ENCODE measurements around the gene PNPLA7. TPM values are rescaled to one million over a fixed set of nuclear protein-coding genes. Genes with fewer than 3 reads are reported as not detected.
"Not testable (repeated sequence)": the region's sequence is repeated elsewhere in the genome, so short reads cannot be mapped to it uniquely, and the experiment has no call there.

Gene PNPLA7
- total RNA-seq, 4 donors from 2014 or later: 10.1 to 23.6 (median 11.6) TPM

DNA sequence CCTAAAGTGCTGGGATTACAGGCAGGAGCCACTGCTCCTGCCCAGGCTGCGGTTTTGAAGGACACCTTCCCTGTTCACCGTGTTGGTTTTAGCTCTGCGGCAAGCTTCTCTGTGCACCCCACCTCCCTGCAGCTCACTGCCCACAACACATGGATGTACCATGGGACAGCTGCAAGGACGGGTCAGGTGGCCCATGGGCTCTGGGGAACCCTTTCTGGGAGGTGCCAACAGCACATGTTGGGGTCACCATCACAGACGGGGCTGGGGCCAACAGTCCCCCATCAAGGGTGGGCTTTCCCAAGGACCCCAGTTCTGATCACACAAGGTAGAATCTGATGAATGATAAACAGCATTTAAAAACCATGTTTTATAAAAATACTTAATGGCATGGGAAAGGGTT, 134.8 kb downstream of the PNPLA7 start:
- H3K27ac ChIP-seq: no peak overlapping the region
- no peaks in the 10 kb centered on the region for H3K9me3 ChIP-seq
- H3K4me3 ChIP-seq (replicated peaks in 1 of 3): no peak overlapping the region
- intact Hi-C loops (cut with DNase I): no loop called here
- TF ChIP-seq POLR2A (IDR thresholded peaks at IDR 0.05): no peak
- TF ChIP-seq, protein P1, sequence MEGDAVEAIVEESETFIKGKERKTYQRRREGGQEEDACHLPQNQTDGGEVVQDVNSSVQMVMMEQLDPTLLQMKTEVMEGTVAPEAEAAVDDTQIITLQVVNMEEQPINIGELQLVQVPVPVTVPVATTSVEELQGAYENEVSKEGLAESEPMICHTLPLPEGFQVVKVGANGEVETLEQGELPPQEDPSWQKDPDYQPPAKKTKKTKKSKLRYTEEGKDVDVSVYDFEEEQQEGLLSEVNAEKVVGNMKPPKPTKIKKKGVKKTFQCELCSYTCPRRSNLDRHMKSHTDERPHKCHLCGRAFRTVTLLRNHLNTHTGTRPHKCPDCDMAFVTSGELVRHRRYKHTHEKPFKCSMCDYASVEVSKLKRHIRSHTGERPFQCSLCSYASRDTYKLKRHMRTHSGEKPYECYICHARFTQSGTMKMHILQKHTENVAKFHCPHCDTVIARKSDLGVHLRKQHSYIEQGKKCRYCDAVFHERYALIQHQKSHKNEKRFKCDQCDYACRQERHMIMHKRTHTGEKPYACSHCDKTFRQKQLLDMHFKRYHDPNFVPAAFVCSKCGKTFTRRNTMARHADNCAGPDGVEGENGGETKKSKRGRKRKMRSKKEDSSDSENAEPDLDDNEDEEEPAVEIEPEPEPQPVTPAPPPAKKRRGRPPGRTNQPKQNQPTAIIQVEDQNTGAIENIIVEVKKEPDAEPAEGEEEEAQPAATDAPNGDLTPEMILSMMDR (IDR thresholded peaks at IDR 0.05): no peak
- no peak for DNase-seq
- peaks cover 10 to 24% of the 10 kb centered on the region in 2 donors for H3K4me1 ChIP-seq
- H3K36me3 ChIP-seq: no peaks in the 10 kb centered on the region
- WGBS, 2 donors: 89 to 98% methylated on average over 5 of the region's 5 CpGs
- H3K27me3 ChIP-seq: no peaks in the 10 kb centered on the region

DNA sequence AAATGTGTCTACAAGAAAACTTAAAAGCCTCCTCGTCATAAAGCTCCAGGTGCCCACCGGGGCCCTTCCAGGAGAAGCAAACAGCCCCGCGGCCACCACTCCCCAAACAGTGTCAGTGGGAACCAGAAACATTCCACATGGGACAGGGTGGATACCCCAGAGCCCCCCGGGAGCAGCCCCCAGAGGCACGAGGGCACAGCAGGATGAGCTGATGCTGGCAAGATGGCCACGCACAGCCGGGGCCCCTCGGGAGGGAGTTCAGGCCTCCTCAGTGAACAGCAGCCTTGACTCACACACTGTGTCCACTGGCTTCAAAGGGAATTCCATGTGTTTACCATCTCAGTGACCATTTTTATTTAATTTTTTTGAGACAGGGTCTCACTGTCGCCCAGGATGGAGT, 137.8 kb downstream of the PNPLA7 start:
- intact Hi-C loops (cut with DNase I): no loop called here
- WGBS, 2 donors: 87 to 88% methylated on average over 7 to 10 of the region's 10 CpGs
- peak overlapping the region in 1 of 3 donors; percentile 81 for H3K27ac ChIP-seq

DNA sequence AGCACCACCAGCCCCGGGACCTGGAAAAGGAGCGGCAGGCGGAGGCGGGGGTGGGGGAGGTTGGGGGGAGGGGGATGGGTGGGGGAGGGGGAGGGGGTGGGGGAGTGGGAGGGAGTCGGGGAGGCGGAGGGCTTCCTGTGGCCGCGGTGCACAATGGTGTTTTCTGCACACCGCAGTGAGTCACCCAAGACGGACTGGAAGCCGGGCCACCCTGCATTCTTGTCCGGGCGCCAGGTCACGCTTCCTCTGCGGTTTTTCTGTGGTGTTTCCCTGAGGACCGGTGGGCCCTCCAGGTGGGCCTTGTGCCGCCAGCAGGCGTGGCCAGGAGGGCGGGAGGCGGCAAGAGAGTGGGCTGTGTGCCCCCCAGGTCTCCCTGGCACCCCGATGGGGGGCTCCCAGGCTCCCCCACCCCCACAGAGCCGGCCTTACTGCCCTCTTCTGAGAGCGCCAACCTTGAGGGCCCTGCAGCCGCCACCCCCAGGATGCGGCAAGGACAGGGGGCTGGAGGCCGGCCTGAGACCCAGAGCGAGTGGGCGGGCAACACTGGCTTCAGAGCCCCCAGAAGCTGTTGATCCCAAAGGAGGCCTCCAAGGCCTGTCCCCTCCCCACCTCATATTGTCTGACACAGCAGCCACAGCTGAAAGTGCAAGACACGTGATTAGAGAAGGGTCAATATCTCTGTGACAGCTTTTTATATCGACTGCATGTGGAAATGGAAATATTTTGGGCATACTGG, 138.4 kb downstream of the PNPLA7 start:
- no peaks in the 10 kb centered on the region for H3K27me3 ChIP-seq
- 54 to 64% methylated on average over 22 to 29 of the region's 30 CpGs for WGBS, 2 donors
- peak overlapping the region; percentile 57 to 81 (median 65) for H3K27ac ChIP-seq
- no peak for TF ChIP-seq POLR2A (IDR thresholded peaks at IDR 0.05)
- TF ChIP-seq, protein P1 (IDR thresholded peaks at IDR 0.05): no peak
- intact Hi-C loops (cut with DNase I): no loop called here
- no peaks in the 10 kb centered on the region for H3K36me3 ChIP-seq
- DNase-seq: peak; percentile 71 to 83
- no peaks in the 10 kb centered on the region for H3K9me3 ChIP-seq
- no peak overlapping the region for H3K4me3 ChIP-seq (replicated peaks in 1 of 3)
- H3K4me1 ChIP-seq: peaks cover 16 to 37% of the 10 kb centered on the region in 2 donors

More for the DNA sequence above, 137.8 kb downstream of the PNPLA7 start:
- Histone ChIP-seq H3K9me3 (no peaks in the 10 kb centered on the region), H3K27me3 (no peaks in the 10 kb centered on the region), H3K36me3 (no peaks in the 10 kb centered on the region), H3K4me3 (replicated peaks in 1 of 3) (no peak overlapping the region), H3K4me1 (peaks cover 11 to 32% of the 10 kb centered on the region in 2 donors)
- TF ChIP-seq POLR2A (IDR thresholded peaks at IDR 0.05): no peak
- TF ChIP-seq, protein P1 (IDR thresholded peaks at IDR 0.05): no peak
- DNase-seq: no peak

DNA sequence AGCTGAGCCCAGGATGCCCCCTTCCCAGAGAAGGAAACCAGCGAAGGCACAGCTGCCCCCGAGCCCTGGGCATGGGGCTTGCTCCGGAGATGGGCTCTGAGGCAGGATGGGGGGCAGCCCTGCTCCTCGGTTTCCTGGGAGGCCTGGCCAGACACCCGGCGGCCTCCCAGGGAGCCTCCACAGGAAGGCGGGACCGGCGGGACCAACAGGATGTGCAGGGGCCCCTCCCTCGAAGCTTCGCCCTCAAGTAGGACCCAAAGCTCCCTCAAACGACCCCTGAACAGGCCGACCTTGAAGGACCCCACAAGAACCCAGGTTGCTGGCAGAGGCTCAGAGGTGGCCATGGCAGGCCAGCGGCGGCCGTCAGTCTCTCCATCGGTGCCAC, 138.9 kb downstream of the PNPLA7 start:
- DNase-seq: no peak
- intact Hi-C loops (cut with DNase I): no loop called here
- no peaks in the 10 kb centered on the region for H3K36me3 ChIP-seq
- peaks cover 22 to 43% of the 10 kb centered on the region in 2 donors for H3K4me1 ChIP-seq
- H3K27me3 ChIP-seq: no peaks in the 10 kb centered on the region
- no peaks in the 10 kb centered on the region for H3K9me3 ChIP-seq
- 58 to 77% methylated on average over 6 to 11 of the region's 17 CpGs for WGBS, 2 donors
- TF ChIP-seq, protein P1 (IDR thresholded peaks at IDR 0.05): no peak
- no peak for TF ChIP-seq POLR2A (IDR thresholded peaks at IDR 0.05)
- no peak overlapping the region for H3K4me3 ChIP-seq (replicated peaks in 1 of 3)
- H3K27ac ChIP-seq: no peak overlapping the region

DNA sequence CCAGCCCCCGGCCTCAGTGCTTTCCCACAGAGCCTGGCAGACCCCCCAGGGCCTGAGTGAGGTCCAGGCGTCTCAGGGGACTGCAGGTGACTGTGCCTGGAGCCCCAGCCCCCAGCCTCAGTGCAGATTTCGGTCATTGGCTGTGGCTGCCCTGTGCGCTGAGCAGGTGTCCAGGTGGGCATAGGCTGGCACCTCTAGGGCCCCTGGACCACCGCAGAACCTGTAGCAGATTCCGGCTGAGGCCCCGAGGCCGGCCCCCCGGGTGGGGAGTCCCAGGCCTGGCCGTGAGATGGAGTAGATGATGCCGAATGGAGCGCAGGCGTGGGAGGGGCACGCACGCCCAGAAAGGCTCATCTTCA, 139.3 kb downstream of the PNPLA7 start:
- intact Hi-C loops (cut with DNase I): no loop called here
- no peaks in the 10 kb centered on the region for H3K9me3 ChIP-seq
- no peaks in the 10 kb centered on the region for H3K36me3 ChIP-seq
- TF ChIP-seq, protein P1 (IDR thresholded peaks at IDR 0.05): no peak
- no peak for TF ChIP-seq POLR2A (IDR thresholded peaks at IDR 0.05)
- peaks cover 22 to 45% of the 10 kb centered on the region in 2 donors for H3K4me1 ChIP-seq
- H3K27ac ChIP-seq: no peak overlapping the region
- WGBS, 2 donors: 88 to 95% methylated on average over 9 to 14 of the region's 15 CpGs
- H3K27me3 ChIP-seq: no peaks in the 10 kb centered on the region
- DNase-seq: no peak
- no peak overlapping the region for H3K4me3 ChIP-seq (replicated peaks in 1 of 3)

DNA sequence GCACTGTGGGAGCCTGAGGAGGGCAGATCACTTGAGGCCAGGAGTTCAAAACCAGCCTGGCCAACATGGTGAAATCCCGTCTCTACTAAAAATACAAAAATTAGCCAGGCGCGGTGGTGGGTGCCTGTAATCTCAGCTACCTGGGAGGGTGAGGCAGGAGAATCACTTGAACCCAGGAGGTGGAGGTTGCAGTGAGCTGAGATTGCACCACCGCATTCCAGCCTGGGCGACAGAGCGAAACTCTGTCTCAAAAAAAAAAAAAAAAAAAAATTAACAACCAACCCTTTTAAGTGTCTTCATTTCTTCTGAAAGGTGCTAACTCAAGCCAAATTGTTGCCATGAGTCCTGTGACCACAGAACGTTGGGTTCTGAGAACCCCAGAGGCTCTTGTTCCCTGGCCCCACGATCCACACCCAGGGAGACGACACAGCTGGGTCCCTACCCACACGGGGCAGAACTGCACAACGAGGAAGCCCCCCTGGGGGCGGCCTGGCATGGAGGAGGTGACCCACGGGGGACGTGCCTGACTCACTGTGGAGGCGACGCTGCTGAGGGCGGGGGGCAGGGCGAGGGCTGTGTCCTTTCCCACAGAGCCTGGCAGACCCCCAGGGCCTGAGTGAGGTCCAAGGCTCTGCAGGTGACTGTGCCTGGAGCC, 139.8 kb downstream of the PNPLA7 start:
- H3K9me3 ChIP-seq; intact Hi-C loops (cut with DNase I); H3K27ac ChIP-seq; H3K4me3 ChIP-seq (replicated peaks in 1 of 3); DNase-seq; H3K36me3 ChIP-seq; H3K27me3 ChIP-seq: not testable (repeated sequence)
- H3K4me1 ChIP-seq: peaks cover 22 to 45% of the 10 kb centered on the region in 2 donors
- WGBS, 2 donors: 63 to 69% methylated on average over 13 to 14 of the region's 18 CpGs

Data from thyroid gland (tissue), 4 donors.